Activated CD4-positive, alpha-beta T cell treated with anti-CD3 and anti-CD28 coated beads, Interleukin-2, amount 10 ng/mL, durations not matched to agents 7 days and 5 days (primary cell): Measurements from ENCODE around the gene CD82. TPM values are rescaled to one million over a fixed set of nuclear protein-coding genes. Genes with fewer than 3 reads are reported as not detected.
"Not testable (repeated sequence)": the region's sequence is repeated elsewhere in the genome, so short reads cannot be mapped to it uniquely, and the experiment has no call there.

ENCODE experiments used
- CTCF ChIA-PET: fragments of 350-600 bp; sonication (Branson Sonifier 250); formaldehyde crosslinking; loops from one replicate; lab custom pipeline; 2021; ENCODE audit warnings: antibody characterized with exemption; lab: Charles Lee
- POLR2A ChIA-PET: fragments of 350-600 bp; sonication (Branson Sonifier 250); formaldehyde crosslinking; loops from one replicate; lab custom pipeline; 2021; ENCODE audit warnings: antibody characterized with exemption; lab: Charles Lee
- DNase-seq: peaks from one replicate; pipeline ENCODE4 v3.0.0-alpha.2; 2020
- H3K27ac Mint-ChIP-seq: one replicate; pipeline ENCODE4 v1.8.0; 2021; ENCODE audit warnings: mild to moderate bottlenecking, moderate library complexity, mixed read lengths
- H3K27me3 Mint-ChIP-seq: one replicate; pipeline ENCODE4 v1.8.0; 2021; ENCODE audit warnings: mixed read lengths
- H3K36me3 Mint-ChIP-seq: one replicate; pipeline ENCODE4 v1.8.0; 2021; ENCODE audit warnings: low read depth, mixed read lengths
- H3K4me1 Mint-ChIP-seq: one replicate; pipeline ENCODE4 v1.8.0; 2021; ENCODE audit warnings: mixed read lengths
- H3K4me3 Mint-ChIP-seq: one replicate; pipeline ENCODE4 v1.8.0; 2021; ENCODE audit warnings: mild to moderate bottlenecking, moderate library complexity, mixed read lengths
- H3K9me3 Mint-ChIP-seq: one replicate; pipeline ENCODE4 v1.8.0; 2021; ENCODE audit warnings: mixed read lengths
- total RNA-seq, 2 experiments: library from RNA; stranded (reverse); gene quantifications; one replicate each; pipeline ENCODE4 v1.2.3, GENCODE V29; 2021

CD82 gene
- total RNA-seq, 2 experiments from 2014 or later, result 126 to 128 TPM

DNA sequence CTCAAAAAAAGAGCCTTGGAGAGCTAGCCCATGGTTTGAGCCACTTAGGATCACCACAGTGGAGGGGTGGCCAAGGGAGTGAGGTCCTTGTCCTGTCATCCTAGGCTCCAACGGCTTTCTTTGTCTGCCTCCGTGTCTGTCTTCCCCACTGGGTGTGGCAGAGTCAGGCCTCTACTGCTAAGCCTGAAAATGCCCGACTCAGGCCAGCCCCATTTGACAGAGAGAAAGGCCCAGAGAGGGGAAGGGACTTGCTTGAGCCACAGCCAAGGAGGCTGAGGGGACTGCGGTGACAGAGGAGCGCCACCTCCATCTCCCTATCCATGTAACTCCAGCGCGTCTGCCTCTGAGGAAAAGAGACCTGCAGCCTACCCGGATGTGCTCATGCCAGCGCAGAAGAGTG, 27.8 kb upstream of the CD82 start:
- H3K27me3 Mint-ChIP-seq, result no peaks in the 10 kb centered on the region
- ChIA-PET POLR2A (no interaction called here), CTCF (interaction anchor here (1.1 to 3.5 kb wide), 3 partner anchors 13 to 252 kb away, joined by 3 to 9 read pairs (median 9); no protein-coding TSS in a partner anchor)
- DNase-seq, result no peak
- H3K36me3 Mint-ChIP-seq, result no peaks in the 10 kb centered on the region
- peaks cover 3% of the 10 kb centered on the region for H3K4me1 Mint-ChIP-seq
- H3K27ac Mint-ChIP-seq, result no peak overlapping the region
- H3K4me3 Mint-ChIP-seq, result no peak overlapping the region
- no peaks in the 10 kb centered on the region for H3K9me3 Mint-ChIP-seq

DNA sequence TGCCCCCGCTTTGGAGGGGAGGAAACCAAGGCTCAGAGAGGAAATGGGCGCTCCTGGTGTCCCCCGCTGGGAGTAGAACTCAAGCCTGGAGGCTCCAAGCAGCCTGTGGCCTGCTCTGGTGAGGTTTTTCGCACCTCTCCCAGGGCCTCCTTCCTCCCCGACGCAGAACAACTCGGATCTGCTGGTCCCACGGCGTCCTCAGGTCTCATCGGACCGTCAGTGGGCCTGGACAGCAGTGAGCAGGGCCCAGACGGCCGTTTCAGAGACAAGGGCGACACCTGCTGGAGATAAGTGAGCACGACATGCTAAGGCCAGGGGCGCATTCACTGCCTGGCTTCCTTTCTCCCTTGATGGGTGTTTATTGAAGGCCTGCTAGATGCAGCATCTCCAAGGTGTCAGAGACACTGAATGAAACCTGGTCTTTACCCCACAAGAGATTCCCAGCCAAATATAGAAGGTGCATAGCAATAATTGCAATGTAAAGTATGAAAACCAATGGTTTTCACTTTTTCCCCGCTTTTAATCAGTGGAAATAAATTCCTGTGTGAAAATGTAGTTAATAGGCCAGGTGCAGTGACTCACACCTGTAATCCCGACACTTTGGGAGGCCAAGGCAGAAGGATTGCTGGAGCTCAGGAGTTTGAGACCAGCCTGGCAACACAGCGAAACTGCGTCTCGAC, 26.9 kb upstream of the CD82 start:
- H3K36me3 Mint-ChIP-seq, result no peaks in the 10 kb centered on the region
- ChIA-PET CTCF (interaction anchor here (1.5 to 2.5 kb wide), 2 partner anchors 15 to 20 kb away, joined by 3 to 16 read pairs; no protein-coding TSS in a partner anchor), POLR2A (no interaction called here)
- peak; percentile 75 for DNase-seq
- H3K4me3 Mint-ChIP-seq, result no peak overlapping the region
- no peak overlapping the region for H3K27ac Mint-ChIP-seq
- H3K4me1 Mint-ChIP-seq, result peaks cover 3% of the 10 kb centered on the region
- no peaks in the 10 kb centered on the region for H3K9me3 Mint-ChIP-seq
- H3K27me3 Mint-ChIP-seq, result no peaks in the 10 kb centered on the region

DNA sequence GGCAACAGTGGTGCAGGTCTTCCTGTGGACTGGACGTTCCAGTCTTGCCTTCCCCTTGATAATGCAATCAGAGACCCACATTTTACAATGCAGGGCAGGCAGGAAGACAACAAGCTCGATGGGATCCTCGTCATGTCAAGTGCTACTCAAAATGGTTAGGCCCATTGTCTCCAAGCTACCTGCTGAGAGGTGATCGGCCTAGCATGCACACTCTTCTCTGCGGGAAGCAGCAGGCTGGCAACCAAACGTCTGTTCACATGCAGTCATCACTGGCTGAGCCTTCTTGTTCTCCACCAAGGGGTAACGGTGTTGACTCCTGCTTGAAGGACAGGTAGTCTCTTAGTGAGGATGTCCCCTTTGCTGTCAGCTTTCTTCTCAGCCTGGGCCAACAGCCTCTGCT, 25.5 kb upstream of the CD82 start:
- no peak for DNase-seq
- H3K4me1 Mint-ChIP-seq, result peaks cover 3% of the 10 kb centered on the region
- H3K9me3 Mint-ChIP-seq, result no peaks in the 10 kb centered on the region
- no peaks in the 10 kb centered on the region for H3K27me3 Mint-ChIP-seq
- ChIA-PET POLR2A (no interaction called here), CTCF (interaction anchor here (1.1 to 2.5 kb wide), 3 partner anchors 17 to 57 kb away, joined by 3 to 16 read pairs (median 3); no protein-coding TSS in a partner anchor)
- H3K36me3 Mint-ChIP-seq, result no peaks in the 10 kb centered on the region
- H3K27ac Mint-ChIP-seq, result no peak overlapping the region
- no peak overlapping the region for H3K4me3 Mint-ChIP-seq

DNA sequence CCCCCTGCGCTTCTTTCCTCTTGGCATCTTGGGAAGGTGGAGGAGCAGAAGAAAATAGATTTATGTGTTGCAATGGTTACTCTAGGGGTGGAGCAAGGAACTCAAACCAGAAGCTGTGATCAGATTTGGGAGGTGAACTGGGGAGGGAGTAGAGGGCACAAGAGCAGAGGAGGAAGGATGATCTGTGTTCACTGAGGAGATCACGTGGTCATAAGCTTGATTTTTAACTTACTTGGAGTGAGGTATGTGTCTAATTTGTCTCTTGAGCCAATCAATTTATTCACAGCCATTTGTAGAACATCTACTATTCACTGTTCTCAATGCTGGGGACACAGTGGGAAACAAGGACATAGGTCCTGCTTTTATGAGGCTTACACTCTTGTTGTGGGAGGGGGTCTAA, 24.8 kb upstream of the CD82 start:
- H3K9me3 Mint-ChIP-seq, result no peaks in the 10 kb centered on the region
- DNase-seq, result no peak
- H3K36me3 Mint-ChIP-seq, result no peaks in the 10 kb centered on the region
- peaks cover 3% of the 10 kb centered on the region for H3K4me1 Mint-ChIP-seq
- H3K4me3 Mint-ChIP-seq, result no peak overlapping the region
- H3K27ac Mint-ChIP-seq, result no peak overlapping the region
- ChIA-PET CTCF (interaction anchor here (2.5 kb wide), 1 partner anchor 17 kb away, joined by 16 read pairs; no protein-coding TSS in a partner anchor), POLR2A (no interaction called here)
- H3K27me3 Mint-ChIP-seq, result no peaks in the 10 kb centered on the region

DNA sequence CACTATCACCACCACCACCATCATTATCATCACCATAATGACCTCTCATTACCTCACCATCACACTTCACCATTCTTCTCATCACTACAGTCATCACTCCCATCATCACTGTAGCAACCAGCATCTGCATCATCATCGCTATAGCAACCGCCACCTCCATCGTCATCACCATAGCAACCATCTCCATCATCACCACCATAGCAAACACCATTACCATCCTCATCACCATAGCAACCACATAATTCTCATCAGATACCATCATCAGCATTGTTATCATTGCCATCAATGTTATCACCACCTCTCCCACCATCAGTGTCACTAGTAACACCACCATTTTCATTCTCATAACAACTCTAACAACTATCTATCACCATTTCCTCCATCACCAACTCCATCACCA, 23.1 kb upstream of the CD82 start:
- Mint-ChIP-seq H3K9me3 (no peaks in the 10 kb centered on the region), H3K27me3 (no peaks in the 10 kb centered on the region), H3K4me3 (no peak overlapping the region), H3K36me3 (no peaks in the 10 kb centered on the region), H3K4me1 (peaks cover 3% of the 10 kb centered on the region), H3K27ac (no peak overlapping the region)
- ChIA-PET CTCF (no interaction called here), POLR2A (no interaction called here)
- DNase-seq, result no peak

DNA sequence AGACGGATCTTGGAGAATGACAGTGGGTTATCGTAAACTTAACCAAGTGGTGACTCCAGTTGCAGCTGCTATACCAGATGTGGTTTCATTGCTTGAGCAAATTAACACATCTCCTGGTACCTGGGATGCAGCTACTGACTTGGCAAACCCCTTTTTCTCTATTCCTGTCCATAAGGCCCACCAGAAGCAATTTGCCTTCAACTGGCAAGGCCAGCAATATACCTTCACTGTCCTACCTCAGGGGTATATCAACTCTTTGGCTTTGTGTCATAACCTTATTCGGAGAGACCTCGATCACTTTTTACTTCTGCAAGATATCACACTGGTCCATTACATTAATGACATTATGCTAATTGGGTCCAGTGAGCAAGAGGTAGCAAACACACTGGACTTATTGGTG, 18.5 kb upstream of the CD82 start:
- H3K4me1 Mint-ChIP-seq, H3K4me3 Mint-ChIP-seq, H3K27ac Mint-ChIP-seq, H3K27me3 Mint-ChIP-seq, H3K9me3 Mint-ChIP-seq, H3K36me3 Mint-ChIP-seq, POLR2A ChIA-PET, DNase-seq: not testable (repeated sequence)
- CTCF ChIA-PET, result interaction anchor here (1.0 kb wide), 1 partner anchor 10 kb away, joined by 3 read pairs; no protein-coding TSS in a partner anchor

DNA sequence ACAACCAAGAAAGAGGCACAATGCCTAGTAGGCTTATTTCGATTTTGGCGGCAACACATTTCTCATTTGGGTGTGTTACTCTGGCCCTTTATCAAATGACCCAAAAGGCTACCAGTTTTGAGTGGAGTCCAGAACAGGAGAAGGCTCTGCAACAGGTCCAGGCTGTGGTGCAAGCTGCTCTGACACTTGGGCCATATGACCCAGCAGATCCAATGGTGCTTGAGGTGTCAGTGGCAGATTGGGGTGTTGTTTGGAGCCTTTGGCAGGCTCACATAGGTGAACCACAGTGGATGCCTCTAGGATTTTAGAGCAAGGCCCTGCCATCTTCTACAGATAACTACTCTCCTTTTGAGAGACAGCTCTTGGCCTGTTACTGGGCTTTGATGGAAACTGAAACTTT, 17.9 kb upstream of the CD82 start:
- POLR2A ChIA-PET, H3K4me1 Mint-ChIP-seq, H3K9me3 Mint-ChIP-seq, H3K4me3 Mint-ChIP-seq, DNase-seq, H3K36me3 Mint-ChIP-seq, H3K27ac Mint-ChIP-seq, H3K27me3 Mint-ChIP-seq: not testable (repeated sequence)
- CTCF ChIA-PET, result interaction anchor here (0.8 kb wide), 1 partner anchor 10 kb away, joined by 3 read pairs; no protein-coding TSS in a partner anchor

DNA sequence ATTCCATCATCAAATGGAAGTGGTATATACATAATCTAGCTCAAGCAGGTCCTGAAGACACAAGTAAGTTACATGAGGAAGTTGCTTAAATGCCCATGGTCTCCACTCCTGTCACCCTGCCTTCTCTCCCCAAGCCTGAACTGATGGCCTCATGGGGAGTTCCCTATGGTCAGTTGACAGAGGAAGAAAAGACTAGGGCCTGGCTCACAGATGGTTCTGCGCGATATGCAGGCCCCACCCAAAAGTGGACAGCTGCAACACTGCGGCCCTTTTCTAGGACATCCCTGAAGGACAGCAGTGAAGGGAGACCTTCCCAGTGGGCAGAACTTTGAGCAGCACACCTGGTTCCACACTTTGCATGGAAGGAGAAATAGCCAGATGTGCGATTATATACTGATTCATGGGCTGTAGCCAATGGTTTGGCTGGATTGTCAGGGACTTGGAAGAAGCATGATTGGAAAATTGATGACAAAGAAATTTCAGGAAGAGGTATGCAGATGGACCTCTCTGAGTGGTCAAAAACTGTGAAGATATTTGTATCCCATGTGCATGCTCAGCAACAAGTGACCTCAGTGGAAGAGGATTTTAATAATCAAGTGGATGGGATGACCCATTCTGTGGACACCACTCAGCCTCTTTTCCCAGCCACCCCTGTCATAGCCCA, 17.3 kb upstream of the CD82 start:
- ChIA-PET CTCF (interaction anchor here (0.8 kb wide), 1 partner anchor 9 kb away, joined by 3 read pairs; no protein-coding TSS in a partner anchor), POLR2A (no interaction called here)
- Mint-ChIP-seq H3K27me3 (peaks cover 3% of the 10 kb centered on the region), H3K36me3 (no peaks in the 10 kb centered on the region), H3K9me3 (no peaks in the 10 kb centered on the region), H3K27ac (no peak overlapping the region), H3K4me3 (no peak overlapping the region), H3K4me1 (no peaks in the 10 kb centered on the region)
- DNase-seq, result no peak

DNA sequence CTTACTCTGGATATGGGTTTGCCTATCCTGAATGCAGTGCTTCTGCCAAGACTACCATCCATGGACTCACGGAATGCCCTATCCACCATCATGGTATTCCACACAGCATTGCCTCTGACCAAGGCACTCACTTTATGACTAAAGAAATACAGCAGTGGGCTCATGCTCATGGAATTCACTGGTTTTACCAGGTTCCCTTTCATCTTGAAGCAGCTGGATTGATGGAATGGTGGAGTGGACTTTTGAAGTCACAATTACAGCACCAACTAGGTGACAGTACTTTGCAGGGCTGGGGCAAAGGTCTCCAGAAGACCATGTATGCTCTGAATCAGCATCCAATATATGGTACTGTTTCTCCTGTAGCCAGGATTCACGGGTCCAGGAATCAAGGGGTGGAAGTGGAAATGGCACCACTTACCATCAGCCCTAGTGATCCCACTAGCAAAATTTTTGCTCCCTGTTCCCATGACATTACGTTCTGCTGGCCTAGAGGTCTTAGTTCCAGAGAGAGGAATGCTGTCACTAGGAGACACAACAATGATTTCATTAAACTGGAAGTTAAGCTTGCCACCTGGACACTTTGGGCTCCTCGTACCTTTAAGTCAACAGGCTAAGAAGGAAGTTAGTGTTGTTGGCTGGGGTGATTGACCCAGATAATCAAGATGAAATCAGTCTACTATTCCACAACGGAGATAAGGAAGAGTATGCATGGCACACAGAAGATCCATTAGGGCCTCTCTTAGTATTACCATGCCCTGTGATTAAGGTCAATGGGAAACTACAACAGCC, 16.3 kb upstream of the CD82 start:
- POLR2A ChIA-PET, DNase-seq, H3K4me3 Mint-ChIP-seq, H3K27me3 Mint-ChIP-seq, H3K27ac Mint-ChIP-seq, H3K36me3 Mint-ChIP-seq, H3K4me1 Mint-ChIP-seq, H3K9me3 Mint-ChIP-seq: not testable (repeated sequence)
- CTCF ChIA-PET, result interaction anchor here (1.7 kb wide), 1 partner anchor 14 kb away, joined by 4 read pairs; no protein-coding TSS in a partner anchor

DNA sequence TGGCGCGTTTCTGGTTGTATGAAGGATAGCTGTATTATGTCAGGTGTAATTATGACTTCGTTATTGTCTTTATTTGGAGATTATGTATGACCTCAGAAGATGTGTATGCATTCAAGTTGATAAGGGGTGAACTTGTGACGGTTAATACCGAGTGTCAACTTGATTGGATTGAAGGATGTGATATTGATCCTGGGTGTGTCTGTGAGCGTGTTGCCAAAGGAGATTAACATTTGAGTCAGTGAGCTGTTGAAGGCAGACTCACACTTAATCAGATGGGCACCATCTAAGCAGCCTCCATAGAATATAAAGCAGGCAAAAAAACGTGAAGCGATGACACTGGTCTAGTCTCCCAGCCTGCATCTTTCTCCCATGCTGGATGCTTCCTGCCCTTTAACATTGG, 15.3 kb upstream of the CD82 start:
- ChIA-PET CTCF (interaction anchor here (1.7 kb wide), 1 partner anchor 15 kb away, joined by 4 read pairs; no protein-coding TSS in a partner anchor), POLR2A (no interaction called here)
- H3K4me1 Mint-ChIP-seq, result no peaks in the 10 kb centered on the region
- no peaks in the 10 kb centered on the region for H3K36me3 Mint-ChIP-seq
- H3K27me3 Mint-ChIP-seq, result peaks cover 3% of the 10 kb centered on the region
- no peak overlapping the region for H3K27ac Mint-ChIP-seq
- H3K9me3 Mint-ChIP-seq, result no peaks in the 10 kb centered on the region
- no peak overlapping the region for H3K4me3 Mint-ChIP-seq
- no peak for DNase-seq

DNA sequence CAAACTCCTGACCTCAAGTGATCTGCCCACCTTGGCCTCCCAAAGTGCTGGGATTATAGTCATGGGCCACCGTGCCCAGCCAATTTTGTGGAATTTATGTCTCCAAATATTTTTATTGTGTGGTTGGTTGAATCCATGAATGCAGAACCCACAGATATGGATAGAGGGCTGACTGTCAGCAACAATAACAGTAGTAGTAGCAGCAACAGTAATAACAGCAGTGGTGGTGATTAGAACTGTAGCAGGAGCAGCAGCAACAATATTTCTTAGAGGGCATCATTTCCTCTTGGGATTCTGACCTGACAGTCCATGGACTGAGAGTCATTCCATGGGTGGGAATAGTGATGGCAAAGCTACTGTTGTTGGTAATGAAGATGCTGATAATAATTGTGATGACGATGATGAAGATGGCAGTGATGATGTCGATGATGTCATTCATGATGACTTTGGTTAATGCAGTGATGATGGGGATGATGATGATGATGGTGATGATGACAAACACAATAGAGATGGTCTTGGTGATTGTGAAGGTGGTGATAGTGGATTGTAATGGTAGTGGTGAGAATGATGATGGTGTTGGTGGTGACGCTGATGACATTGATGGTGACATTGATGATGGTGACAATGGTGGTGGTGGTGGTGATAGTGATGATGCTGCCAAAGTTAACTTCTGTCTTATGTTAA, 13.9 kb upstream of the CD82 start:
- ChIA-PET POLR2A (interaction anchor here (0.5 kb wide), 1 partner anchor 15 kb away, joined by 3 read pairs; no protein-coding TSS in a partner anchor), CTCF (interaction anchor here (0.6 to 2.8 kb wide), 2 partner anchors 65 to 1102 kb away, joined by 3 to 11 read pairs; no protein-coding TSS in a partner anchor)
- H3K27ac Mint-ChIP-seq, result no peak overlapping the region
- no peaks in the 10 kb centered on the region for H3K36me3 Mint-ChIP-seq
- peaks cover under 1% of the 10 kb centered on the region for H3K4me1 Mint-ChIP-seq
- no peak for DNase-seq
- no peaks in the 10 kb centered on the region for H3K9me3 Mint-ChIP-seq
- H3K4me3 Mint-ChIP-seq, result no peak overlapping the region
- peaks cover 3% of the 10 kb centered on the region for H3K27me3 Mint-ChIP-seq
